GM23338 (cell line): Measurements from ENCODE around the gene SIGLEC9. TPM values are rescaled to one million over a fixed set of nuclear protein-coding genes. Genes with fewer than 3 reads are reported as not detected.

Experiments
- ATAC-seq: fragments of 200-7000 bp; cut with Tn5 transposase; 3 replicates; pipeline ENCODE4 v1.9.1; 2020
- DNase-seq: peaks from one replicate; pipeline ENCODE4 v3.0.0-alpha.2; 2015; ENCODE audit warnings: low spot score
- H2AFZ ChIP-seq: fragments of 200-600 bp; sonication (generic); 2 replicates; pipeline ENCODE4 v1.8.0; 2016; ENCODE audit warnings: antibody characterized with exemption, mild to moderate bottlenecking, moderate library complexity
- H3F3A ChIP-seq: fragments of 200-600 bp; sonication (generic); replicated peaks from 2 replicates; pipeline ENCODE4 v1.8.0; 2017; ENCODE audit warnings: antibody characterized with exemption, mixed run types, low read depth
- H3K27ac ChIP-seq: fragments of 200-600 bp; sonication (generic); 2 replicates; pipeline ENCODE4 v1.6.1; 2016; ENCODE audit warnings: low read depth
- H3K27me3 ChIP-seq: fragments of 200-600 bp; sonication (generic); 2 replicates; pipeline ENCODE4 v1.8.0; 2016; ENCODE audit warnings: mild to moderate bottlenecking, mixed run types, moderate library complexity; ENCODE audit not compliant: insufficient read depth
- H3K36me3 ChIP-seq: fragments of 200-600 bp; sonication (generic); 2 replicates; pipeline ENCODE4 v1.8.0; 2016; ENCODE audit warnings: mild to moderate bottlenecking; ENCODE audit not compliant: insufficient read depth
- H3K4me1 ChIP-seq: fragments of 200-600 bp; sonication (generic); 2 replicates; pipeline ENCODE4 v1.8.0; 2016; ENCODE audit warnings: mild to moderate bottlenecking, moderate library complexity; ENCODE audit not compliant: insufficient read depth
- H3K4me2 ChIP-seq: fragments of 200-600 bp; sonication (generic); 2 replicates; pipeline ENCODE4 v1.7.1; 2017; ENCODE audit warnings: mixed run types
- H3K4me3 ChIP-seq: fragments of 200-600 bp; sonication (generic); 2 replicates; pipeline ENCODE4 v1.6.1; 2016; ENCODE audit warnings: mixed run types
- H3K79me2 ChIP-seq: fragments of 200-600 bp; sonication (generic); replicated peaks from 2 replicates; pipeline ENCODE4 v1.8.0; 2017; ENCODE audit warnings: mild to moderate bottlenecking; ENCODE audit not compliant: insufficient read depth
- H3K9me2 ChIP-seq: fragments of 200-600 bp; sonication (generic); 2 replicates; pipeline ENCODE4 v1.8.0; 2017; ENCODE audit not compliant: insufficient read depth
- H4K20me1 ChIP-seq: fragments of 200-600 bp; sonication (generic); replicated peaks from 2 replicates; pipeline ENCODE4 v1.8.0; 2017; ENCODE audit warnings: mild to moderate bottlenecking; ENCODE audit not compliant: insufficient read depth
- H3K27ac Mint-ChIP-seq: 2 replicates; pipeline ENCODE4 v1.8.0; 2020; ENCODE audit warnings: inconsistent platforms, mild to moderate bottlenecking, moderate library complexity, mixed read lengths
- H3K27me3 Mint-ChIP-seq: 3 replicates; pipeline ENCODE4 v1.8.0; 2022; ENCODE audit warnings: low read depth, mild to moderate bottlenecking, moderate library complexity, mixed read lengths, inconsistent platforms; ENCODE audit not compliant: insufficient read depth, poor library complexity
- H3K36me3 Mint-ChIP-seq: 3 replicates; pipeline ENCODE4 v1.8.0; 2021; ENCODE audit warnings: low read depth, mild to moderate bottlenecking, inconsistent platforms, moderate library complexity, mixed read lengths
- H3K4me1 Mint-ChIP-seq: 3 replicates; pipeline ENCODE4 v1.8.0; 2020; ENCODE audit warnings: mild to moderate bottlenecking, inconsistent platforms, mixed read lengths
- H3K4me3 Mint-ChIP-seq: 3 replicates; pipeline ENCODE4 v1.8.0; 2021; ENCODE audit warnings: moderate library complexity, mild to moderate bottlenecking, inconsistent platforms, mixed read lengths
- H3K9me3 Mint-ChIP-seq: 3 replicates; pipeline ENCODE4 v1.8.0; 2020; ENCODE audit warnings: moderate library complexity, mild to moderate bottlenecking, inconsistent platforms, mixed read lengths
- CREB1 ChIP-seq: fragments of 250-450 bp; sonication (Bioruptor Pico); IDR thresholded peaks from 2 replicates; pipeline ENCODE4 v1.5.0; 2020; ENCODE audit warnings: low read depth, mild to moderate bottlenecking, moderate library complexity
- ETS1 ChIP-seq: IDR thresholded peaks from 2 replicates; pipeline ENCODE4 v1.6.1; 2016; ENCODE audit warnings: antibody characterized with exemption
- EZH2 ChIP-seq: fragments of 200-600 bp; sonication (generic); IDR thresholded peaks from one replicate; pipeline ENCODE4 v1.8.0; 2017; ENCODE audit warnings: antibody characterized with exemption, mild to moderate bottlenecking, low read depth; ENCODE audit not compliant: unreplicated experiment
- JUNB ChIP-seq: IDR thresholded peaks from one replicate; pipeline ENCODE4 v1.6.1; 2016; ENCODE audit warnings: antibody characterized with exemption; ENCODE audit not compliant: unreplicated experiment
- NANOG ChIP-seq: IDR thresholded peaks from 2 replicates; pipeline ENCODE4 v1.6.1; 2016; ENCODE audit warnings: antibody characterized with exemption, borderline replicate concordance
- POLR2AphosphoS5 ChIP-seq: IDR thresholded peaks from 2 replicates; pipeline ENCODE4 v1.6.1; 2016; ENCODE audit warnings: antibody characterized with exemption, low read depth
- REST ChIP-seq: IDR thresholded peaks from one replicate; pipeline ENCODE4 v1.6.1; 2018; ENCODE audit warnings: antibody characterized with exemption; ENCODE audit not compliant: unreplicated experiment
- STAT1 ChIP-seq: IDR thresholded peaks from one replicate; pipeline ENCODE4 v1.6.1; 2016; ENCODE audit warnings: antibody characterized with exemption; ENCODE audit not compliant: unreplicated experiment
- ZNF114 ChIP-seq: fragments of 250-450 bp; sonication (Bioruptor Pico); IDR thresholded peaks from 2 replicates; pipeline ENCODE4 v1.5.0; 2020; ENCODE audit warnings: mild to moderate bottlenecking, moderate library complexity
- ZNF331 ChIP-seq: fragments of 250-450 bp; sonication (Bioruptor Pico); IDR thresholded peaks from 2 replicates; pipeline ENCODE4 v1.5.0; 2020; ENCODE audit warnings: low read depth, mild to moderate bottlenecking, moderate library complexity
- polyA plus RNA-seq: library from polyadenylated mRNA; unstranded; fragments of >200 nt; fragmentation: Nextera tagmentation; extraction: Ambion mirVana; gene quantifications from 2 replicates; pipeline ENCODE4 v1.2.1, GENCODE V29; 2016
- total RNA-seq: library from RNA; depleted of rRNA; stranded (reverse); fragments of >200 nt; shearing (Covaris generic); gene quantifications from 2 replicates; pipeline ENCODE4 v1.2.3, GENCODE V29; 2014
- TF ChIP-seq, protein P1 (sequence below): fragments of 250-450 bp; sonication (Bioruptor Pico); IDR thresholded peaks from 2 replicates; pipeline ENCODE4 v1.5.0; 2020; ENCODE audit warnings: mild to moderate bottlenecking, moderate library complexity
- TF ChIP-seq, protein P2 (sequence below), 2 experiments: fragments of 200-600 bp in 1 of 2; sonication (generic) in 1 of 2; conservative IDR thresholded peaks; 2 replicates each; pipeline versions ENCODE4 v1.5.1 to v1.6.1; 2016 to 2017; ENCODE audit warnings: antibody characterized with exemption in 2 of 2, low read depth in 2 of 2, mild to moderate bottlenecking in 2 of 2, moderate library complexity in 1 of 2

SIGLEC9 gene
- total and polyA plus RNA-seq, 2 experiments from 2014 or later, result not detected

DNA sequence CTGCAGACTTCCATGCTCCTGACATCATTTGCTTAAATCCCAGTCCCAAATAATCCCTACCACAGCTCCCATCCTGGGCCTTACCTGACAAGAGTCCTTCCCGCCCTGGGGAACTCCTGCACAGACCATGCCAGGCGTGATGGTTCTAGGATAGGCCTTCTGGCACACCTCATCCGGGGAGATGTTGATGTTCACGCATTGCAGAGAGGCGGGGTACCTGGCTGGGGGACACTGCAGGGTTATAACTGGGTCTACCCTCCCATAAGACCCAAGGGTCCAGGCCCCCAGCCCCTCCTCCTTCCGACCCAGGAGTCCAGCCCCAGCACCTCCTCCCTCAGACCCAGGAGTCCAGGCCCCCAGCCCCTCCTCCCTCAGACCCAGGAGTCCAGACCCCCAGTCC is 46.0 kb upstream of the SIGLEC9 start:
- H3K27ac Mint-ChIP-seq, result no peak overlapping the region
- H3K27ac ChIP-seq, result no peak overlapping the region
- no peak overlapping the region for H3K4me3 ChIP-seq

More for the DNA sequence above, 46.0 kb upstream of the SIGLEC9 start:
- H3K9me2 ChIP-seq, result no peaks in the 10 kb centered on the region
- no peaks in the 10 kb centered on the region; the same call in 2 of the 3 replicates for H3K36me3 Mint-ChIP-seq
- peaks cover 8% of the 10 kb centered on the region; the same call in 2 of the 3 replicates for H3K9me3 Mint-ChIP-seq
- no peak overlapping the region for H2AFZ ChIP-seq
- no peaks in the 10 kb centered on the region for H3K27me3 ChIP-seq
- ATAC-seq (no peak), DNase-seq (no peak)
- TF ChIP-seq JUNB, result no peak
- no peak for TF ChIP-seq ETS1
- TF ChIP-seq POLR2AphosphoS5, result no peak
- no peak for TF ChIP-seq ZNF331
- no peak for TF ChIP-seq STAT1
- TF ChIP-seq, protein P1, sequence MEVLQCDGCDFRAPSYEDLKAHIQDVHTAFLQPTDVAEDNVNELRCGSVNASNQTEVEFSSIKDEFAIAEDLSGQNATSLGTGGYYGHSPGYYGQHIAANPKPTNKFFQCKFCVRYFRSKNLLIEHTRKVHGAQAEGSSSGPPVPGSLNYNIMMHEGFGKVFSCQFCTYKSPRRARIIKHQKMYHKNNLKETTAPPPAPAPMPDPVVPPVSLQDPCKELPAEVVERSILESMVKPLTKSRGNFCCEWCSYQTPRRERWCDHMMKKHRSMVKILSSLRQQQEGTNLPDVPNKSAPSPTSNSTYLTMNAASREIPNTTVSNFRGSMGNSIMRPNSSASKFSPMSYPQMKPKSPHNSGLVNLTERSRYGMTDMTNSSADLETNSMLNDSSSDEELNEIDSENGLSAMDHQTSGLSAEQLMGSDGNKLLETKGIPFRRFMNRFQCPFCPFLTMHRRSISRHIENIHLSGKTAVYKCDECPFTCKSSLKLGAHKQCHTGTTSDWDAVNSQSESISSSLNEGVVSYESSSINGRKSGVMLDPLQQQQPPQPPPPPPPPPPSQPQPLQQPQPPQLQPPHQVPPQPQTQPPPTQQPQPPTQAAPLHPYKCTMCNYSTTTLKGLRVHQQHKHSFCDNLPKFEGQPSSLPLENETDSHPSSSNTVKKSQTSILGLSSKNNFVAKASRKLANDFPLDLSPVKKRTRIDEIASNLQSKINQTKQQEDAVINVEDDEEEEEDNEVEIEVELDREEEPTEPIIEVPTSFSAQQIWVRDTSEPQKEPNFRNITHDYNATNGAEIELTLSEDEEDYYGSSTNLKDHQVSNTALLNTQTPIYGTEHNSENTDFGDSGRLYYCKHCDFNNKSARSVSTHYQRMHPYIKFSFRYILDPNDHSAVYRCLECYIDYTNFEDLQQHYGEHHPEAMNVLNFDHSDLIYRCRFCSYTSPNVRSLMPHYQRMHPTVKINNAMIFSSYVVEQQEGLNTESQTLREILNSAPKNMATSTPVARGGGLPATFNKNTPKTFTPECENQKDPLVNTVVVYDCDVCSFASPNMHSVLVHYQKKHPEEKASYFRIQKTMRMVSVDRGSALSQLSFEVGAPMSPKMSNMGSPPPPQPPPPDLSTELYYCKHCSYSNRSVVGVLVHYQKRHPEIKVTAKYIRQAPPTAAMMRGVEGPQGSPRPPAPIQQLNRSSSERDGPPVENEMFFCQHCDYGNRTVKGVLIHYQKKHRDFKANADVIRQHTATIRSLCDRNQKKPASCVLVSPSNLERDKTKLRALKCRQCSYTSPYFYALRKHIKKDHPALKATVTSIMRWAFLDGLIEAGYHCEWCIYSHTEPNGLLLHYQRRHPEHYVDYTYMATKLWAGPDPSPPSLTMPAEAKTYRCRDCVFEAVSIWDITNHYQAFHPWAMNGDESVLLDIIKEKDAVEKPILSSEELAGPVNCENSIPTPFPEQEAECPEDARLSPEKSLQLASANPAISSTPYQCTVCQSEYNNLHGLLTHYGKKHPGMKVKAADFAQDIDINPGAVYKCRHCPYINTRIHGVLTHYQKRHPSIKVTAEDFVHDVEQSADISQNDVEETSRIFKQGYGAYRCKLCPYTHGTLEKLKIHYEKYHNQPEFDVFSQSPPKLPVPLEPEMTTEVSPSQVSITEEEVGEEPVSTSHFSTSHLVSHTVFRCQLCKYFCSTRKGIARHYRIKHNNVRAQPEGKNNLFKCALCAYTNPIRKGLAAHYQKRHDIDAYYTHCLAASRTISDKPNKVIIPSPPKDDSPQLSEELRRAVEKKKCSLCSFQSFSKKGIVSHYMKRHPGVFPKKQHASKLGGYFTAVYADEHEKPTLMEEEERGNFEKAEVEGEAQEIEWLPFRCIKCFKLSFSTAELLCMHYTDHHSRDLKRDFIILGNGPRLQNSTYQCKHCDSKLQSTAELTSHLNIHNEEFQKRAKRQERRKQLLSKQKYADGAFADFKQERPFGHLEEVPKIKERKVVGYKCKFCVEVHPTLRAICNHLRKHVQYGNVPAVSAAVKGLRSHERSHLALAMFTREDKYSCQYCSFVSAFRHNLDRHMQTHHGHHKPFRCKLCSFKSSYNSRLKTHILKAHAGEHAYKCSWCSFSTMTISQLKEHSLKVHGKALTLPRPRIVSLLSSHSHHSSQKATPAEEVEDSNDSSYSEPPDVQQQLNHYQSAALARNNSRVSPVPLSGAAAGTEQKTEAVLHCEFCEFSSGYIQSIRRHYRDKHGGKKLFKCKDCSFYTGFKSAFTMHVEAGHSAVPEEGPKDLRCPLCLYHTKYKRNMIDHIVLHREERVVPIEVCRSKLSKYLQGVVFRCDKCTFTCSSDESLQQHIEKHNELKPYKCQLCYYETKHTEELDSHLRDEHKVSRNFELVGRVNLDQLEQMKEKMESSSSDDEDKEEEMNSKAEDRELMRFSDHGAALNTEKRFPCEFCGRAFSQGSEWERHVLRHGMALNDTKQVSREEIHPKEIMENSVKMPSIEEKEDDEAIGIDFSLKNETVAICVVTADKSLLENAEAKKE (CRISPR knock-in tag), result no peak
- TF ChIP-seq EZH2, result no peak
- no peak for TF ChIP-seq NANOG
- no peak for TF ChIP-seq ZNF114
- no peak for TF ChIP-seq REST
- TF ChIP-seq, protein P2, sequence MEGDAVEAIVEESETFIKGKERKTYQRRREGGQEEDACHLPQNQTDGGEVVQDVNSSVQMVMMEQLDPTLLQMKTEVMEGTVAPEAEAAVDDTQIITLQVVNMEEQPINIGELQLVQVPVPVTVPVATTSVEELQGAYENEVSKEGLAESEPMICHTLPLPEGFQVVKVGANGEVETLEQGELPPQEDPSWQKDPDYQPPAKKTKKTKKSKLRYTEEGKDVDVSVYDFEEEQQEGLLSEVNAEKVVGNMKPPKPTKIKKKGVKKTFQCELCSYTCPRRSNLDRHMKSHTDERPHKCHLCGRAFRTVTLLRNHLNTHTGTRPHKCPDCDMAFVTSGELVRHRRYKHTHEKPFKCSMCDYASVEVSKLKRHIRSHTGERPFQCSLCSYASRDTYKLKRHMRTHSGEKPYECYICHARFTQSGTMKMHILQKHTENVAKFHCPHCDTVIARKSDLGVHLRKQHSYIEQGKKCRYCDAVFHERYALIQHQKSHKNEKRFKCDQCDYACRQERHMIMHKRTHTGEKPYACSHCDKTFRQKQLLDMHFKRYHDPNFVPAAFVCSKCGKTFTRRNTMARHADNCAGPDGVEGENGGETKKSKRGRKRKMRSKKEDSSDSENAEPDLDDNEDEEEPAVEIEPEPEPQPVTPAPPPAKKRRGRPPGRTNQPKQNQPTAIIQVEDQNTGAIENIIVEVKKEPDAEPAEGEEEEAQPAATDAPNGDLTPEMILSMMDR (conservative IDR thresholded peaks at IDR 0.05; ENCODE audit: low read depth in 2 of 2), result no peak
- no peak for TF ChIP-seq CREB1 (CRISPR knock-in tag)
- H3K4me3 Mint-ChIP-seq, result no peak overlapping the region
- no peaks in the 10 kb centered on the region for H4K20me1 ChIP-seq
- H3K36me3 ChIP-seq, result no peaks in the 10 kb centered on the region
- H3F3A ChIP-seq, result no peaks in the 10 kb centered on the region
- no peaks in the 10 kb centered on the region for H3K79me2 ChIP-seq
- no peak overlapping the region for H3K4me2 ChIP-seq
- H3K4me1 ChIP-seq, result peaks cover 6% of the 10 kb centered on the region; the same call in 1 of the 2 replicates
- peaks cover 21% of the 10 kb centered on the region for H3K4me1 Mint-ChIP-seq
- H3K27me3 Mint-ChIP-seq, result peaks cover 19% of the 10 kb centered on the region
